Stimulated activated CD8-positive, alpha-beta memory T cell treated with anti-CD3 and anti-CD28 coated beads, Interleukin-7, amount 100 ng/mL, for 48 hours (primary cell): Measurements from ENCODE around the gene IMPA2.
"Not testable (repeated sequence)": the region's sequence is repeated elsewhere in the genome, so short reads cannot be mapped to it uniquely, and the experiment has no call there.

Source experiments
- DNase-seq, 2 donors: peaks; one replicate each; pipeline ENCODE4 v3.0.0-alpha.2; 2020; ENCODE audit warnings: low read depth in 1 of 2; ENCODE audit errors: extremely low read depth in 1 of 2

Gene IMPA2

DNA sequence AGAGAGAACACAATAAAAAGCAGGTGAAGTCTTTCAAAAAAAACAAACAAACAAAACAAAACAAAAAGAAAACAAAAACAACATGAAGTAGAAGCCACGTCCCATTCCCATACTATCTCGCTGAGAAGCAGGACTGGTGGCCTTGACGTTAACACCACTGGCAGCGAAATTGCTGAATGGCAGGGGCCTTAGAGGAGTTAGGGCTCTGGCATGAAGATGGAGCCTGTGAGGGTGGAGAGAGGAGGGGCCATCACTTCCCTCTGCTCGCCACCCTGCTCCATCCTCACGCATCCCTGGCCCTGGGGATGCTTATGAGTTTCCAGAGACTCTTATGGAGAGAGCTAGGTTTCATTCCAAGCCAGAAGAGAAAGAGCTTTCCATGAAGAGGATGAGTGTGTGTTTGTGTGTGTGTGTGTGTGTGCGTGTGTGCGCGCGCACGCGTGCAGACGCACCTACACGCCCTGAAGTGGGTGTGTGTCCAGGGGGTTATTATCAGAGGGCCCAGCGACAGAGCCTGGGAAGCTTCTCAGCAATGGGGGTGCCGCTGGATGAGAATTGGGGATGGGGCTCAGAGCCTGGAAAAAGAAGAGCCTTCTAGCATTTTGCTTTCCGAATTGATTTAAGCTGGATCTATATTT is 20.4 kb upstream of the IMPA2 start:
- no peak for DNase-seq

DNA sequence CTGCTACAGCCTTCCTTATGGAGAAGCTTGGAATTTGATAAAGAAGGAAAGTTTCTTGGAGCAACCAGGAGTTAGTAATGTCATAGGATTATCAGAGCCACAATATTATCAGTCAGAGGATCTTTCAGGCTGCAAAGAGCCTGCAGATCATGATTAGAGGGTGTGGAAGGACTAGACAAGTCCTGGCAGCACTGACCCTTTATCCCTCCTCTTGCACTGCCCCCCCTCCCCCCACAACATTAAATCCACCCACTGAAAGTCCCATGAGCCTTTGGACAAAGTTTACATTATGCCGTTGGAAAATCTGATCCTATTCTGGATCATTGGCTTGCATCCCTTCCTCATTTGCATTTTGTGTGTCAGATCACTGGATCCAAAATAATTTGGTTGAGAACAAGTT is 18.7 kb upstream of the IMPA2 start:
- DNase-seq = no peak

DNA sequence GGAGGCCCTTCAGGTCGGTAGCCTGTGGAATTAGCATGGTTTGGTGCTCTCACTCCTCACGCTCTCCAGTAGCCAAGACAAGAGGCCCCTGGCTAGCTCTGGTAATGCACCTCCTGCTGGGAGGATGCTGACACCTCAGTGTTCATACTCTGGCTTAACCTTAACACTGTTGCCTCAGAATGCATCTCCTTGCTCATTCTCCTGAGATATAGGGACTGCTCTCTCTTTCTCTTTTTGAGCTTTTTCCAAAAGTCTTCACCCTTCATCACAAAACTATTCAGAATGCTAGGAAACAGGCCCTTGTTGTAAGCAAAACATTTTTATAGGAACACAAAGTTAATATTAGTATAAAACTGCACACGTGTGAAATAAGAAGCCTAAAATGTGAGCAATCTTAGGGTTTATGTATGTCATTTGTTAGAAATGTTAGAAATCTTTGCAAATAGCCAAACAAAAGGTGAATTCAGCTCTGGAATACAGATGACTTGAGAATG is 17.3 kb upstream of the IMPA2 start:
- DNase-seq = no peak

DNA sequence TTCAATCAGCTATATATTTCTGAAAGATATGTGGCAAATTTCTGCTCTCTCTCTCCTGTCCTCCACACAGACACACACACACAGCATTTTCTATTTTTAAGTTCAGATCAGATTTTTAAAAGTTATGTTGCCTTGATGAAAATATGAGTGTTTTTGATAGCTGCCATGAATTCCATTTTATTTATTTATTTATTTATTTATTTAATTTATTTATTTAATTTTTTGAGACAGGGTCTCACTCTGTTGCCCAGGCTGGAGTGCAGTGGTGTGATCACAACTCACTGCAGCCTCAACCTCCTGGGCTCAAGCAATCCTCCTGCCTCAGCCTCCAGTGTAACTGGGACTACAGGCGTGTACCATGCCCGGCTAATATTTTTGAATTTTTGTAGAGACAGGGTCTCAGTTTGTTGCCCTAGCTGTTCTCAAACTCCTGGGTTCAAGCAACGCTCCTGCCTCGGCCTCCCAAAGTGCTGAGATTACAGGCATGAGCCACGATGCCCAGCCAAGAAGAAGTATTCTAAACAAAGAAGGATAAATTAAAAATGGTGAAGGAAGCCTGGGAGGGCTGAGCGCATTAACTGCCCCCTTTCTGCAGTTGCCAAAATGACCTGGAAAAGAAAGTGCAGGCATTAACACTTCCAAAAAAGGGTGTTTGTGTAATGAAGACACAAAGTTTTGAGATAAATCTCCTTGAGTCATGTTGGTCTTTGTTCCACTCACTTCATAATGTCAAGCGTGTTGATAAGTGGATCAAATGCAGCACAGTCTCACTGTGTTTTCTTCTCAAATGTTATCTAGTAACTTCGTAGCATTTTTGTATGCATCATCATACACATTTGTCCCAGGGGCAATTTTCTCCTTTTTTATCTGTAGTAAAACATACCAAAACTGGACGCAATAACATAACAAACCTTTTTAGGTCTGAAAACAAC is 11.1 kb upstream of the IMPA2 start:
- DNase-seq = no peak

DNA sequence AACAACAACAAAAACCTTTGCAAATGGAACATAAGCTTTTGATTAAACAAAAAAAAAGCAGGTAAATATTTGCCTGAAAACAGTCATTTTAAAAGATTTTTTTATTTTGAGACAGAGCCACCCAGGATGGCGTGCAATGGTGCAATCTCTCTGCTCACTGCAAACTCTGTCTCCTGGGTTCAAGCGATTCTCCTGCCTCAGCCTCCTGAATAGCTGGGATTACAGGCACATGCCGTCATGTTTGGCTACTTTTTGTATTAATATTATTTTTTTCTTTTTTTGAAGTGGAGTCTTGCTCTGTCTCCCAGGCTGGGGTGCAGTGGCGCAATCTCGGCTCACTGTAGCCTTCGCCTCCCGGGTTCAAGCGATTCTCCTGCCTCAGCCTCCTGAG is 10.5 kb upstream of the IMPA2 start:
- DNase-seq = not testable (repeated sequence)

DNA sequence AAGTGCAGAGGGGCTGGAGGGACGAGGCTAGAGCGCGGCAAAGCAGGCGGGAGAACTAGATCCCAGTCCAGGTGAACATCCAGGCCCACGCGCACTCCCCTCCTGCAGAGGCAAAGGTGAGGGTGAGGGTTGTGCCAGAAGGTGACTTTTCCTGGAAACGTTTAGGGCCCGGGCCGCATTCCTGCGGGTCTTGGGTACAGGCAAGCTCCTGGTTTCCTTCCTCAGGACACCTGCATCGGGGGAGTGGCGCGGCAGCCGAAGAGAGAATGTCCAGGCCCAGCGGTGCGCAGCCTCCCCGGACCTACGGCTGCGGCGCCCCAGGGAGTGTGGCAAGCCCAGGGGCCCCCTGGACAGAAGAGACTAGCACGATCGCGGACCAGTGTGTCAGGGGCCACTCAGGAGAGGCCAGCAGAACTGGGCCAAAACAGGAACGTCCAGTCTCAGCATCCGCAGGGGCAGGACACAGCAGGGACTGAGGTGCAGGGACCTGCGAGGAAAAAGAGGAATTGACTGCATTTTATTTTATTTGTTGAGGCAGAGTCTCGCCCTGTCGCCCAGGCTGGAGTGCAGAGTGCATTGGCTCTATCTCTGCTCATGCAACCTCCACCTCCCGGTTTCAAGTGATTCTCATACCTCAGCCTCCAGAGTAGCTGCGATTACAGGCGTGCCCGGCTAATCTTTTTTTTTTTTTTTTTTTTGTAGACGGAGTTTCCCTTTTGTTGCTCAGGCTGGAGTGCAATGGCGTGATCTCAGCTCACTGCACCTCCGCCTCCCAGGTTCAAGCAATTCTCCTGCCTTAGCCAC is 8.7 kb upstream of the IMPA2 start:
- no peak for DNase-seq

DNA sequence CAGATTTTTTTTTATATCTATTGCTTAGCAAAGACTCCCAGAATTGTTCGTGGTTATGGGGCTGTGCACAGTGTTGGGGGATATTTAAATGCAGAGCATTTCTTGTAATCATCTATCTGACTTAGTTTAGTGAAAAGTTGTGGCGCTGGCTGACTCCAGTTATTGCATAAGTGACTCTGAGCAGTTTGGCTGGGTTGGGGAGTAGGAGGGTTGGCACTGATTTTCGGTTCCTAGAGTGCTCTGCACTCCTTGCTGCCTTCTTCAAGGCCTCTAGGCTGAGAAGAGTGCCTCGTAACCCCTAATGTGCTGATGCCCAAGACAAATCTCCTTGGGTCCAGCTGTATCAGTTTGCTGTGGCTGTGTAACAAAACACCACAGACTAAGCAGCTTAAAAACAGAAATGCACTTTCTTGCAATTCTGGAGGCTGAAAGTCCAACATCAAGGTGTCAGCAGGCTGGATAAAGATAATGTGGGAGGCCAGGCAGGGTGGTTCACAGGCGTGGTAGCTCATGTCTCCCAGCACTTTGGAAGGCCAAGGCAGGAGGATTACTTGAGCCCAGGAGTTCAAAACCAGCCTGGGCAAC is 6.5 kb upstream of the IMPA2 start:
- no peak for DNase-seq

DNA sequence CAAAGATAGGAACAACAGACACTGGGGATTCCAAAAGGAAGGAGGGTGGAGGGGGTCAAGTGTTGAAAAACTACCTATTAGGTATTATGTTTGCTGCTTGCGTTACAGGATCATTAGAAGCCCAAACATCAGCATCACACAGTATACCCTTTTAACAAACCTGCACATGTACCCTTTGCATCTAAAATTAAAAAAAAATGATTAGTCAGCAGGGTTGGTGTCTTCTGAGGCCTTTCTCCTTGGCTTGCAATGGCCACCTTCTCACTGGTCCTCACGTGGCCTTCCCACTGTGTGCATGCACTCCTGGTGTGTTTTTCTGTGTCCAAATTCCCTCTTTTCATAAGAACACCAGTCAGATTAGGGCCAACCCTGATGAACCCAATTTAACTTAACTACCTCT is 5.6 kb upstream of the IMPA2 start:
- no peak for DNase-seq

GRCh38 chr18:11976315-11977152 is 4.8 kb upstream of the IMPA2 start:
- no peak for DNase-seq

GRCh38 chr18:11977153-11977466 is 4.2 kb upstream of the IMPA2 start:
- DNase-seq = no peak

DNA sequence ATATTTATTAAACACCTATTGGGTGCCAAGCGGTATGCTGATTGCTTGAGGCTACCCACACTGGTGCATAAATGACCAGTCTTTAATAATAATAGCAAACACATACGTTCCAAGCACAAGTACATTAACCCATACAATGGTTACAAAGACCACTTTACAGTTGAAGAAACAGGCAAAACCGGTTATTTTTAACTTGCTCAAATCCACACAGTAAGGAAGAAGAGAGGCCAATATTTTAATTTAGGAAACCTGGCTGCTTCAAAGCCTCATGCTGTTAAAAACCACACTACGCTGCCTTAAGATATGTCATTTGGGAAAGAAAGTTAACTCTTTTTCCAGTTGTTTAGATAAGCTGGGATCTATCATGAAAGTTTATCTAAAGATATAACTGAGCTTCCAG is 2.4 kb upstream of the IMPA2 start:
- DNase-seq = no peak

DNA sequence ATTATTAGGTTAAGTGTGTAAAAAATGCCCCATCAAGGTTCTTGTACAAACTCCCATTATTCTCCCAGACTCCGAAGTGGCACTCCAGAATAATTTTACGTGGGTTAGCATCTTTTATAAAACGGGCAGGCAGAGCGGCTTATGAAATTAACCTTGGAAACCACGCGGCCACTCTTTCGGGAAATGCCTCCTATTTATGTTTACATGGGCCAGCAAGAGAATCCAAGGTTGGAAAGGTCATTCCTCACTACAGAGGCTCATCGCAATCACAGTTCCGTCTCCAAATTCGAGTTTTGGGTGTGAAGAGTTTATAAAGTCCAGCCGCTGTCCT is 1.2 kb upstream of the IMPA2 start:
- DNase-seq = no peak

DNA sequence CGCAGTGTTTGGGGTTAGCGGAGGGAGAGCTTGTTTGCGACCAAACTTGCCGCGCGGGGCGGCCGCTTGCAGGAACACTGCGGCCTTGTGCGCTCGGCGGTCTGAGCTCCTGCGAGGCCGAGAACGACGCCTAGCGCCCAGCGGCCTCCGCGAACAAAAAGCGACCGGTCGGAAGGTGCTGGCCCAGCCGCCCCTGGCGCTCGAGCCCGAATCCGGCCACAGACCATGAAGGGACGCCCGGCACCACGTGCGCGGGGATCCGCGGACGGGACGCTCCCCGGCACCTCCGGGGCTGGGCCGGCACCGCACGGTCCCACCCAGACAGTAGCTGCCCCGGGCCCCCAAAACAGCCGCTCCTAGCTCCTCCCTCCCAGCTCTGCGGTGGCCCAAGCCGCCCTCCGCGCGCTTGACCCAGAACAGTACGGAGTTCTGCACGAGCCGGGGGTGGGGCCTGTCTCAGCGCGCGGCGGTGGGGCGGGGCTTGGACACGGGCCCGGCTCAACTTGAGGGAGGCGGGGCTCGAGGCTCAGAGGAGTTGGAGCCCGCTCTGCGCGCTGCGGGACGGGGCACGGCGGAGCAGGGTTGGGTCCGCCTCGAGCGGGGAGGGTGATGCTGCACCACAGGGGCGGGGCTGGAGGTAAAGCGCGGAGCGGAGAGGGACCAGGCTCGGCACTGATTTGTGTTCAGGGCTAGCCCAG is 664 bp upstream of the IMPA2 start:
- DNase-seq = peak; percentile 92 to 97

DNA sequence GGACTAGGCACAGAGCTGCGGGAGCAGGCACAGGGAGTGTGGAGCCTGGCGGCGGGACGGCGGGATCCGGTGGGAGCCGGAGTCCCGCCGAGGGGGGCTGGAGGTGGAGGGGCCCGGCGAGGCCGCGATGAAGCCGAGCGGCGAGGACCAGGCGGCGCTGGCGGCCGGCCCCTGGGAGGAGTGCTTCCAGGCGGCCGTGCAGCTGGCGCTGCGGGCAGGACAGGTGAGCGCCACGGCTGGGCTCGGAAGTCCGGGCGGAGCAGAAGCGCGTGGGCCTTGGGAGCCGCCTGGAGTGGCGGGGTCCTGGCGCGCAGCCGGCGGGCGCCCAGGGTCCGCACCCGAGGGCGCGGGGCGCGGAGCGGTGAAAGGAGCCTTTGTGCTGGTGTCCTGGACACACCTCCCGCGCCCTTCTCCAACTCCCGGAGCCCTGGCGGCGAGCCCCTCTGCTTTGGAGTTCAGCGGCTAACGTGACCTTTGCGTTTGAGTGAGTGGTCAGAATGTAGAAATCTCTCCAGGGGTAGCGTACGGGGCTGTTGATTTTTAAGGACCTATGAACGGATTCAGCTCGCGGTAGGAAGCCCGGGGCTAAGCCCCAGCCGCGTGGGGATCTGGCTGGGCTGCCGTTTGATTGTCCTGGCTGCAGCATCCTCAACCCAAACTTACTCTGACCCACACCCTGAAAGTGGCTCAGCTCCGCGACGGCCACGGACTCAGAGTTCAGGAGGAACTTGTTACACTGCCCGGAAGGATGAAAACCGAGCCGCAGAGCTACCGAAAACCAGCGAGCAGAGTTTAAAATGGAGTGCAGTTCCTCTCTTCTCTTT is 448 bp downstream of the IMPA2 start:
- DNase-seq = no peak

DNA sequence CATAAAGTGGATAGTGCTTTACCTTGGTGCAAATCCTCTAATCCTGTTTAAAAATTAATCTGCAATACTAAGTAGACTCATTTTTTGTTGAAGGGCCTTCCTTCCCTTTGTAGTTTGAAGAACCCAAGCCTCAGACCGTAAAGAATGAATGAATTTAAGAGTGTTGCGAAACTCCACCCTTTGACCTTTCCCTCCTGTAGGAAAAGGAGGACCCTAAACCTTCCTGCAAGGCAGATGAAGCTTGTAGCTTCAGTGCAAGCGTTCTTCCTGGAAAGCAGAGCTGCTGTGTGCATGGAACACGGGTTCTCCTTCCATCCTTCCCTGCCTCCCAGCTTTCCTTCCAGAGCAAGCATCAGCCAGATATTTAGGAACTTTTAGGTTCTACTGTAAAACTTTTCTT is 1.7 kb downstream of the IMPA2 start:
- DNase-seq = no peak

GRCh38 chr18:11983592-11983991 is 2.3 kb downstream of the IMPA2 start:
- DNase-seq = no peak

- no peak for DNase-seq
Measured at GRCh38 chr18:11984091-11984490, 2.8 kb downstream of the IMPA2 start.

DNA sequence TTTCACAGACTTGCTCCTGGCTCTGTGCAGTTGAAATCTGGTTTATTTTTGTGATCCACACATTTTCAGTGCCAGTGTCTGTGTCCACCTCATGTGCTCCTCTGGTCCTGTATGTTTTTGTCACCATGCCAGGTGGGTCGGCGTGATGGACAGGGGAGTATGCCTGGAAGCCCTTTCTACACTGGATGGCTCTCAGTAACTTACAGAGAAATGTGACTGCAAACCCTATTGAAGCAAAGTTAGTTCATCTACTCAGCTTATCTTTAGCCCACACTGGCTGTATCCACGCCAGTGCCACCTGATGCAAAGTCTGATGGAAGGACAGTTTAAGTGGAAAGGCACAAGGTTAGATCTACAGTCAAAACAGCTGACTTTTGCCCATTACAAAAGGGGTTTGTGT is 4.3 kb downstream of the IMPA2 start:
- DNase-seq = no peak

DNA sequence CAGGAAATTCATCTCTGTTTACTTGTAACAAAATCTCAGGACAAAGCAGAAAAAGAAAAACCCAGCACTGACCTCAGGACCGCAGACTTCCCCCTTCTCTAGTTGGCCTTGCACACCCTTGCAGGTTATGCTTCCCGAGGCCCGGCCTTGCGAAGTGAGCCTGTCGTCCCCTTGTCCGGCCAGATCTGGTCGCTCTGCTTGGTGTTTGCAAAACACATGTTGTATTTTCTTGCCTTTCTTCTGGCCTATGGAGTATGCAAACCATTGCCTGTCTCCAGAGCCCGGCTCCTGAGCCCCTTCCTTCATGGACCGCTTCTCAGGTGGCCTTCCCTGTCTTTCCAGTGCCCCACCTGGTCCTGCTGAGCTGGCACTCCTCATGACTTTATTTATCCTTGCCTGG is 4.8 kb downstream of the IMPA2 start:
- DNase-seq = no peak
